ENCODE results near the gene GRID1.

Gene GRID1

DNA sequence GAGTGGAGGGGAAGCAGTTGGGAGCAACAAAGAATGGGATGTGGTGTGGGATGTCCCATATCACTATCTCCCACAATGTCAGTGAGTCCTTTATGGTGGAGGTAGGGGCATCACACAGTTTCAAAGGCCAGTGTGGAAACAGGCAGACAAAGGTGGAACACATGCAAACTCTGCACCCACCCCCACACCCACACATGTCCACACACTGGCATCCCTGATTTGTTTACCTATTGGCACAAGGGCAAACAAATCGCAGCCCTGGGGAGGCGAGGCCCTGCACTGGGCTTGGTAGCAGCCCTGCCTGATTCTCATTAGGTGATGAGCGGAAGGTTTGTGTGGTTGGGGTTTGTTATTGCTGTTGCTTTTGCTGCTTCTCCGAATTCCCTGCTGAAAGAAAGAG, 243.3 kb downstream of the GRID1 start:
- H3K27me3 ChIP-seq (ENCODE audit: insufficient read depth, low read length, poor library complexity) = no peaks in the 10 kb centered on the region
- H3K79me2 ChIP-seq (ENCODE audit: control insufficient read depth, insufficient read depth, low read length) = no peaks in the 10 kb centered on the region
- no peaks in the 10 kb centered on the region for H3K4me1 ChIP-seq (ENCODE audit: control insufficient read depth, low read depth, low read length)
- H2BK15ac ChIP-seq (replicated peaks; ENCODE audit: low read depth) = no peak overlapping the region
- WGBS (ENCODE audit: extremely low coverage, insufficient coverage, low lambda C conversion rate) = no CpG with 5 or more reads among the region's 4 CpGs
- no peak overlapping the region for H3K4me2 ChIP-seq (ENCODE audit: low read length)
- no peak overlapping the region for H4K8ac ChIP-seq (ENCODE audit: low read depth, low read length)
- no peak overlapping the region for H4K5ac ChIP-seq (ENCODE audit: low read length)
- H3K23ac ChIP-seq (ENCODE audit: low read length) = no peak overlapping the region
- no peaks in the 10 kb centered on the region for H3K79me1 ChIP-seq (ENCODE audit: low read length)
- no peak overlapping the region for H2BK120ac ChIP-seq (ENCODE audit: low read depth, low read length)
- H3K4ac ChIP-seq (ENCODE audit: low read depth, low read length) = no peak overlapping the region
- H3K18ac ChIP-seq (ENCODE audit: low read length) = no peak overlapping the region
- H3K4me3 ChIP-seq (ENCODE audit: low read length) = no peak overlapping the region
- no peak overlapping the region for H3K27ac ChIP-seq (ENCODE audit: low read depth, low read length)
- no peak for DNase-seq
- no peak overlapping the region for H3K9ac ChIP-seq (ENCODE audit: low read length)
- no peak overlapping the region for H2AK5ac ChIP-seq (ENCODE audit: low read length)
- no peaks in the 10 kb centered on the region for H3K36me3 ChIP-seq (ENCODE audit: control insufficient read depth, insufficient read depth, low read length)
- no peak overlapping the region for H3K56ac ChIP-seq (ENCODE audit: low read length)
- H2BK5ac ChIP-seq (ENCODE audit: low read length) = no peak overlapping the region

DNA sequence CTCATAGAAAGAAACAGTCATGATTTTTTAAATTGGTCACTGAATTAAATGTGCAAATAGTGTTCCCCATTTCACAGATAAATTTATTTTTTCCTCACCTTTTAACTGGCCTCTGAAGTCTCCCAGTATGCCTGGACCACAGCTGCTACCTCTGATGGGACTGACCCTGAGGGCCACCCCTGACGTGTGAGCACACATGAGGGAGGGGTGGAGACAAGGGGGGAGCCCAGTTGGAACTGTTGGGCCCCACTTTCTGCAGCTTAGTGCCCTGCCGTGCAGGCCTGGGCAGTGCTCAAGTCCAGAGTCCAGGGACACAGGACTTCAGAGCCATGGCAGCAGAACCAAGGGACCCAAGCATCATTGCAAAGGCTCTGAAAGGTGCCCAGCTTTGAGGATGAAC, 243.9 kb downstream of the GRID1 start:
- Histone ChIP-seq H2BK15ac (replicated peaks; ENCODE audit: low read depth) (no peak overlapping the region), H3K9ac (ENCODE audit: low read length) (no peak overlapping the region), H2BK5ac (ENCODE audit: low read length) (no peak overlapping the region), H3K18ac (ENCODE audit: low read length) (no peak overlapping the region), H3K27me3 (ENCODE audit: insufficient read depth, low read length, poor library complexity) (no peaks in the 10 kb centered on the region), H3K4me1 (ENCODE audit: control insufficient read depth, low read depth, low read length) (no peaks in the 10 kb centered on the region), H4K8ac (ENCODE audit: low read depth, low read length) (no peak overlapping the region), H3K23ac (ENCODE audit: low read length) (no peak overlapping the region), H3K4ac (ENCODE audit: low read depth, low read length) (no peak overlapping the region), H2AK5ac (ENCODE audit: low read length) (no peak overlapping the region), H3K79me1 (ENCODE audit: low read length) (no peaks in the 10 kb centered on the region), H4K5ac (ENCODE audit: low read length) (no peak overlapping the region), H3K36me3 (ENCODE audit: control insufficient read depth, insufficient read depth, low read length) (no peaks in the 10 kb centered on the region), H3K27ac (ENCODE audit: low read depth, low read length) (no peak overlapping the region), H3K4me2 (ENCODE audit: low read length) (no peak overlapping the region), H3K79me2 (ENCODE audit: control insufficient read depth, insufficient read depth, low read length) (no peaks in the 10 kb centered on the region), H3K4me3 (ENCODE audit: low read length) (no peak overlapping the region), H2BK120ac (ENCODE audit: low read depth, low read length) (no peak overlapping the region), H3K56ac (ENCODE audit: low read length) (no peak overlapping the region)
- WGBS (ENCODE audit: extremely low coverage, insufficient coverage, low lambda C conversion rate) = no CpG with 5 or more reads among the region's 2 CpGs
- no peak for DNase-seq

DNA sequence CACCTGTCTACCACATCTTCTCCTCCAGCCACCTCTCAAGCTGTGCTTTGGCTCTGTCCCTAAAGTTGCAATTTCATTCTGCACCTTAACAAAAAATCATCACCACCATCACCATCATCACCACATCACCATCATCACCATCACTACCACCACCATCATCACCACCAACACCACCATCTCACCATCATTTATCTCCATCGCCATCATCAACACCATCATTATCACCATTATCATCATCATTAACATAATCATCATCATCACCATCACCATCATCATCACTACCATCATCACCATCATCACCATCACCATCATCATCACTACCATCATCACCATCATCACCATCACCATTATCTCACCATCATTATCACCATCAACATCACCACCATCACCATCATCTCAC, 245.4 kb downstream of the GRID1 start:
- Histone ChIP-seq H3K4me1 (ENCODE audit: control insufficient read depth, low read depth, low read length) (no peaks in the 10 kb centered on the region), H3K9ac (ENCODE audit: low read length) (no peak overlapping the region), H2BK120ac (ENCODE audit: low read depth, low read length) (no peak overlapping the region), H3K56ac (ENCODE audit: low read length) (no peak overlapping the region), H2AK5ac (ENCODE audit: low read length) (no peak overlapping the region), H4K5ac (ENCODE audit: low read length) (no peak overlapping the region), H3K23ac (ENCODE audit: low read length) (no peak overlapping the region), H3K4ac (ENCODE audit: low read depth, low read length) (no peak overlapping the region), H3K4me3 (ENCODE audit: low read length) (no peak overlapping the region), H3K36me3 (ENCODE audit: control insufficient read depth, insufficient read depth, low read length) (no peaks in the 10 kb centered on the region), H3K4me2 (ENCODE audit: low read length) (no peak overlapping the region), H3K27me3 (ENCODE audit: insufficient read depth, low read length, poor library complexity) (no peaks in the 10 kb centered on the region), H3K79me2 (ENCODE audit: control insufficient read depth, insufficient read depth, low read length) (no peaks in the 10 kb centered on the region), H2BK5ac (ENCODE audit: low read length) (no peak overlapping the region), H4K8ac (ENCODE audit: low read depth, low read length) (no peak overlapping the region), H2BK15ac (replicated peaks; ENCODE audit: low read depth) (no peak overlapping the region), H3K27ac (ENCODE audit: low read depth, low read length) (no peak overlapping the region), H3K18ac (ENCODE audit: low read length) (no peak overlapping the region), H3K79me1 (ENCODE audit: low read length) (no peaks in the 10 kb centered on the region)
- no peak for DNase-seq
- 100% methylated on average over 1 of the region's 1 CpG for WGBS (ENCODE audit: extremely low coverage, insufficient coverage, low lambda C conversion rate)

DNA sequence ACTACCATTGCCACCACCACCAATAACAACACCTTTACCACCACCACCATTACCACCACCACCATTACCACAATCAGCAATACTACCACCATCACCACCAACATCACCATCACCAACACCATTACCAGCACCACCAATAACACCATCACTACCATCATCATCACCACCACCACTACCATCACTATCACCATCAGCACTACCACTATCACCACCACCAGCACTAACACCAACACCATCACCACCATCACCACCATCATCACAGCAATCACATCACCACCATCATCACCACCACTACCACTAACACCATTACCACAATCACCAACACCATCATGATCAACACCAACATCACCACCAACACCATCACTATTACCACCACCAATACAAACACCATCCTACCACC, 249.5 kb downstream of the GRID1 start:
- no peak overlapping the region for H2BK5ac ChIP-seq (ENCODE audit: low read length)
- no peak overlapping the region for H3K27ac ChIP-seq (ENCODE audit: low read depth, low read length)

DNA sequence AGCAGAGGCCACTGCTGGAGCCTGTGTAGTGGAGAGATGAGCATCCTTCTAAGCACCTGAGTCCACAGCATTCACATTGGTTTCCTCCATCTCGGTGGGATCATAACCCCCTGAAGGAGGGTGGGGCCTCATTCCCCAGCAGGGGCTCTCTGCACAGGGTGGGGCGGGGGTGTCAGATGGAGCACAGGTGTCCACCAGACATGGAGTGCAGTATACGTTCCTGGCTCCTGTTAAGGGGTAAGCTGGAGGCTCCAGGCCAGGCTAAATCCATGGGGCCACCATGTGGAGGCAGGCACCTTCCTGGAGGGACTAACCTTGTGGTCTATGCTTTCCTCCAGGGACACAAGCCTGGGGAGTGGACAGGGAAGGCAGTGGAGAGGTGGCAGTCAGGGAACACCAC, 252.6 kb downstream of the GRID1 start:
- H2BK5ac ChIP-seq (ENCODE audit: low read length) = no peak overlapping the region
- no peak overlapping the region for H3K9ac ChIP-seq (ENCODE audit: low read length)

More for the DNA sequence above, 249.5 kb downstream of the GRID1 start:
- H3K56ac ChIP-seq (ENCODE audit: low read length) = no peak overlapping the region
- no peak overlapping the region for H3K23ac ChIP-seq (ENCODE audit: low read length)
- H2BK120ac ChIP-seq (ENCODE audit: low read depth, low read length) = no peak overlapping the region
- no peaks in the 10 kb centered on the region for H3K79me1 ChIP-seq (ENCODE audit: low read length)
- H4K8ac ChIP-seq (ENCODE audit: low read depth, low read length) = no peak overlapping the region
- H3K4me3 ChIP-seq (ENCODE audit: low read length) = no peak overlapping the region
- no peak overlapping the region for H2AK5ac ChIP-seq (ENCODE audit: low read length)
- no peak overlapping the region for H3K4ac ChIP-seq (ENCODE audit: low read depth, low read length)
- H3K79me2 ChIP-seq (ENCODE audit: control insufficient read depth, insufficient read depth, low read length) = no peaks in the 10 kb centered on the region
- no peaks in the 10 kb centered on the region for H3K27me3 ChIP-seq (ENCODE audit: insufficient read depth, low read length, poor library complexity)
- no peak overlapping the region for H3K9ac ChIP-seq (ENCODE audit: low read length)
- no peak overlapping the region for H4K5ac ChIP-seq (ENCODE audit: low read length)
- H3K4me2 ChIP-seq (ENCODE audit: low read length) = no peak overlapping the region
- DNase-seq = no peak
- no peaks in the 10 kb centered on the region for H3K36me3 ChIP-seq (ENCODE audit: control insufficient read depth, insufficient read depth, low read length)
- H3K4me1 ChIP-seq (ENCODE audit: control insufficient read depth, low read depth, low read length) = no peaks in the 10 kb centered on the region
- no peak overlapping the region for H3K18ac ChIP-seq (ENCODE audit: low read length)
- no peak overlapping the region for H2BK15ac ChIP-seq (replicated peaks; ENCODE audit: low read depth)

DNA sequence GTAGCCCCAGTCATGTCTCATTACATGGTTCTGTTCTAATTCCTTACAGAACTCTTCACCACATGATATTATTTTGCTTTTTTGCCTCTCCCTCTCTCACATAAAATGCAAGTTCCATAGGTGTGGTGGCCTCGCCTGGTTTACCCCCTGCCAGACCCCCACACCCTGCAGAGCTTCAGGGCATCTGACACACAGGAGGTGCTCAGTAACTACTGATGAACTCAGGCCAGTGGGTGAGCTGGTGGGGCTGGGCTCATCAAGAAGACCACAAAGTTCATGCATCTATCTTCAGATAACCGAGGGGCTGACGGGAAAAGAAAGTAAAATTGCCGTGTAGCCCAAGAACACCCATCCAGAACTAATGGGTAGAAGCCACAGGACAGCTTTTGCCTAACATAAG, 253.1 kb downstream of the GRID1 start:
- H3K23ac ChIP-seq (ENCODE audit: low read length) = no peak overlapping the region
- no peaks in the 10 kb centered on the region for H3K79me1 ChIP-seq (ENCODE audit: low read length)
- H3K4me3 ChIP-seq (ENCODE audit: low read length) = no peak overlapping the region
- no peaks in the 10 kb centered on the region for H3K4me1 ChIP-seq (ENCODE audit: control insufficient read depth, low read depth, low read length)
- no peak overlapping the region for H3K27ac ChIP-seq (ENCODE audit: low read depth, low read length)
- H3K4ac ChIP-seq (ENCODE audit: low read depth, low read length) = no peak overlapping the region
- H3K4me2 ChIP-seq (ENCODE audit: low read length) = no peak overlapping the region
- H3K36me3 ChIP-seq (ENCODE audit: control insufficient read depth, insufficient read depth, low read length) = no peaks in the 10 kb centered on the region
- no peak overlapping the region for H4K5ac ChIP-seq (ENCODE audit: low read length)
- no peak overlapping the region for H3K18ac ChIP-seq (ENCODE audit: low read length)
- no peak overlapping the region for H2AK5ac ChIP-seq (ENCODE audit: low read length)
- H2BK120ac ChIP-seq (ENCODE audit: low read depth, low read length) = no peak overlapping the region
- H3K79me2 ChIP-seq (ENCODE audit: control insufficient read depth, insufficient read depth, low read length) = no peaks in the 10 kb centered on the region
- H3K9ac ChIP-seq (ENCODE audit: low read length) = no peak overlapping the region
- no CpG with 5 or more reads among the region's 4 CpGs for WGBS (ENCODE audit: extremely low coverage, insufficient coverage, low lambda C conversion rate)
- H2BK15ac ChIP-seq (replicated peaks; ENCODE audit: low read depth) = no peak overlapping the region
- DNase-seq = no peak
- no peak overlapping the region for H3K56ac ChIP-seq (ENCODE audit: low read length)
- no peaks in the 10 kb centered on the region for H3K27me3 ChIP-seq (ENCODE audit: insufficient read depth, low read length, poor library complexity)
- no peak overlapping the region for H4K8ac ChIP-seq (ENCODE audit: low read depth, low read length)
- no peak overlapping the region for H2BK5ac ChIP-seq (ENCODE audit: low read length)

More for the DNA sequence above, 252.6 kb downstream of the GRID1 start:
- no peak overlapping the region for H3K4me2 ChIP-seq (ENCODE audit: low read length)
- DNase-seq = no peak
- H3K79me1 ChIP-seq (ENCODE audit: low read length) = no peaks in the 10 kb centered on the region
- no peaks in the 10 kb centered on the region for H3K36me3 ChIP-seq (ENCODE audit: control insufficient read depth, insufficient read depth, low read length)
- no peak overlapping the region for H2BK120ac ChIP-seq (ENCODE audit: low read depth, low read length)
- no peak overlapping the region for H3K4me3 ChIP-seq (ENCODE audit: low read length)
- no peak overlapping the region for H3K23ac ChIP-seq (ENCODE audit: low read length)
- no peak overlapping the region for H3K27ac ChIP-seq (ENCODE audit: low read depth, low read length)
- H3K4ac ChIP-seq (ENCODE audit: low read depth, low read length) = no peak overlapping the region
- H3K27me3 ChIP-seq (ENCODE audit: insufficient read depth, low read length, poor library complexity) = no peaks in the 10 kb centered on the region
- H3K18ac ChIP-seq (ENCODE audit: low read length) = no peak overlapping the region
- no peaks in the 10 kb centered on the region for H3K79me2 ChIP-seq (ENCODE audit: control insufficient read depth, insufficient read depth, low read length)
- H4K5ac ChIP-seq (ENCODE audit: low read length) = no peak overlapping the region
- no CpG with 5 or more reads among the region's 3 CpGs for WGBS (ENCODE audit: extremely low coverage, insufficient coverage, low lambda C conversion rate)
- H4K8ac ChIP-seq (ENCODE audit: low read depth, low read length) = no peak overlapping the region
- H3K56ac ChIP-seq (ENCODE audit: low read length) = no peak overlapping the region
- no peaks in the 10 kb centered on the region for H3K4me1 ChIP-seq (ENCODE audit: control insufficient read depth, low read depth, low read length)
- H2BK15ac ChIP-seq (replicated peaks; ENCODE audit: low read depth) = no peak overlapping the region
- no peak overlapping the region for H2AK5ac ChIP-seq (ENCODE audit: low read length)
